AG04449 (cell line): ENCODE measurements around the gene C12orf56.
A peak's percentile ranks its signal among the peaks of the same experiment; 100 is the strongest.

Experiments
- CTCF ChIA-PET: fragments of 350-600 bp; formaldehyde crosslinking; extraction: SDS; loops from one replicate; lab custom pipeline; 2021; ENCODE audit warnings: antibody characterized with exemption; lab: Yijun Ruan, JAX
- POLR2A ChIA-PET: fragments of 400-600, 350-600 bp; formaldehyde crosslinking; extraction: SDS; loops from one replicate; lab custom pipeline; 2020; ENCODE audit warnings: antibody characterized with exemption, inconsistent platforms; lab: Yijun Ruan, JAX
- DNase-seq: peaks from one replicate; pipeline ENCODE4 v3.0.0-alpha.2; 2010; ENCODE audit warnings: low read depth, low spot score
- H3K4me3 ChIP-seq: 2 replicates; pipeline ENCODE4 v1.5.1; 2011; ENCODE audit warnings: low read depth, mild to moderate bottlenecking, control low read depth, low read length
- CTCF ChIP-seq: IDR thresholded peaks from one replicate; pipeline ENCODE4 v1.5.1; 2011; ENCODE audit warnings: mild to moderate bottlenecking, moderate library complexity, low read length, control low read depth, inconsistent platforms; ENCODE audit not compliant: insufficient read depth; ENCODE audit errors: missing control alignments

C12orf56 gene

GRCh38 chr12:64258576-64258975, 132.0 kb downstream of the C12orf56 start:
- no peak overlapping the region for H3K4me3 ChIP-seq
- no peak for TF ChIP-seq CTCF
- ChIA-PET POLR2A (no interaction called here), CTCF (interaction anchor here (0.8 to 6.1 kb wide), 6 partner anchors 15 to 457 kb away, joined by 3 to 187 read pairs (median 9); partner anchors contain the start of gene SRGAP1)
- DNase-seq: no peak

- peak; percentile 39 for TF ChIP-seq CTCF
- H3K4me3 ChIP-seq: no peak overlapping the region
- CTCF ChIA-PET: interaction anchor here (0.6 to 6.1 kb wide), 31 partner anchors 10 to 581 kb away, joined by 3 to 187 read pairs (median 4); partner anchors contain the start of genes C12orf56 and SRGAP1
- DNase-seq: no peak
- POLR2A ChIA-PET: no interaction called here
Measured at GRCh38 chr12:64256166-64256800, 134.3 kb downstream of the C12orf56 start.

- no peak overlapping the region for H3K4me3 ChIP-seq
- TF ChIP-seq CTCF: no peak
- ChIA-PET POLR2A (no interaction called here), CTCF (interaction anchor here (0.7 to 6.1 kb wide), 9 partner anchors 9 to 453 kb away, joined by 3 to 187 read pairs (median 7); partner anchors contain the start of gene SRGAP1)
- no peak for DNase-seq
Measured at GRCh38 chr12:64255249-64255648, 135.3 kb downstream of the C12orf56 start.

GRCh38 chr12:64253356-64253755, 137.2 kb downstream of the C12orf56 start:
- CTCF ChIA-PET: interaction anchor here (1.1 to 2.7 kb wide), 2 partner anchors 410 to 427 kb away, joined by 3 to 7 read pairs; partner anchors contain the start of gene SRGAP1
- DNase-seq: no peak
- no peak for TF ChIP-seq CTCF
- no peak overlapping the region for H3K4me3 ChIP-seq
- POLR2A ChIA-PET: no interaction called here

- DNase-seq: no peak
- TF ChIP-seq CTCF: no peak
- ChIA-PET POLR2A (no interaction called here), CTCF (interaction anchor here (0.8 to 2.7 kb wide), 4 partner anchors 409 to 426 kb away, joined by 3 to 7 read pairs (median 6); partner anchors contain the start of gene SRGAP1)
- no peak overlapping the region for H3K4me3 ChIP-seq
Measured at GRCh38 chr12:64252681-64253080, 137.9 kb downstream of the C12orf56 start.

- DNase-seq: no peak
- CTCF ChIA-PET: interaction anchor here (1.3 to 4.8 kb wide), 4 partner anchors 12 to 407 kb away, joined by 5 to 24 read pairs (median 7); partner anchors contain the start of gene SRGAP1
- H3K4me3 ChIP-seq: no peak overlapping the region
- no peak for TF ChIP-seq CTCF
- POLR2A ChIA-PET: no interaction called here
Measured at GRCh38 chr12:64243809-64244208, 146.7 kb downstream of the C12orf56 start.
